Common myeloid progenitor, CD34-positive (primary cell): Measurements from ENCODE around the gene KCNT2.
A peak's percentile ranks its signal among the peaks of the same experiment; 100 is the strongest.

ENCODE experiments used
- CTCF ChIA-PET: fragments of 350-600 bp; sonication (Branson Sonifier 250); formaldehyde crosslinking; loops from one replicate; lab custom pipeline; 2021; ENCODE audit warnings: antibody characterized with exemption; lab: Charles Lee
- POLR2A ChIA-PET: fragments of 350-600 bp; sonication (Branson Sonifier 250); formaldehyde crosslinking; loops from one replicate; lab custom pipeline; 2021; ENCODE audit warnings: antibody characterized with exemption; lab: Charles Lee
- DNase-seq, 3 donors: peaks; one replicate each; pipeline versions ENCODE4 v3.0.0 to v3.0.0-alpha.2; 2013
- H3K27ac ChIP-seq, 2 experiments: 1 replicate in 1 of 2; 2 replicates in 1 of 2; pipeline ENCODE4 v1.7.0; 2013; ENCODE audit warnings: inconsistent platforms in 2 of 2, low read length in 2 of 2, mild to moderate bottlenecking in 2 of 2, low read depth in 1 of 2, moderate library complexity in 1 of 2; ENCODE audit not compliant: severe bottlenecking in 2 of 2, insufficient read depth in 1 of 2, poor library complexity in 1 of 2
- H3K27me3 ChIP-seq, 5 experiments: replicated peaks in 2 of 5; 1 replicate in 3 of 5; 2 replicates in 2 of 5; pipeline versions ENCODE4 v1.6.1 to v1.7.0; 2013; ENCODE audit warnings: low read length in 4 of 5, mild to moderate bottlenecking in 2 of 5, moderate library complexity in 2 of 5, inconsistent platforms in 1 of 5; ENCODE audit not compliant: insufficient read depth in 5 of 5, control insufficient read depth in 4 of 5
- H3K36me3 ChIP-seq, 4 experiments: 1 replicate in 2 of 4; 2 replicates in 2 of 4; pipeline versions ENCODE4 v1.6.1 to v1.7.0; 2013; ENCODE audit warnings: low read length in 3 of 4, control low read depth in 1 of 4, mild to moderate bottlenecking in 1 of 4; ENCODE audit not compliant: control insufficient read depth in 4 of 4, insufficient read depth in 4 of 4
- H3K4me1 ChIP-seq, 4 experiments: 1 replicate in 3 of 4; 2 replicates in 1 of 4; pipeline versions ENCODE4 v1.6.1 to v1.7.1; 2013; ENCODE audit warnings: low read length in 3 of 4, mild to moderate bottlenecking in 3 of 4, control low read depth in 1 of 4, inconsistent platforms in 1 of 4, moderate library complexity in 1 of 4; ENCODE audit not compliant: control insufficient read depth in 4 of 4, insufficient read depth in 4 of 4; ENCODE audit errors: control extremely low read depth in 1 of 4
- H3K4me3 ChIP-seq, 7 experiments: 1 replicate in 4 of 7; 2 replicates in 3 of 7; pipeline versions ENCODE4 v1.5.1 to v1.7.0; 2013; ENCODE audit warnings: mild to moderate bottlenecking in 7 of 7, low read length in 6 of 7, moderate library complexity in 6 of 7, inconsistent platforms in 2 of 7, low read depth in 2 of 7, control low read depth in 1 of 7; ENCODE audit not compliant: insufficient read depth in 4 of 7, control insufficient read depth in 1 of 7; ENCODE audit errors: extremely low read depth in 1 of 7
- H3K9me3 ChIP-seq, 5 experiments: 1 replicate in 4 of 5; 2 replicates in 1 of 5; pipeline versions ENCODE4 v1.6.1 to v1.7.1; 2013; ENCODE audit warnings: low read length in 4 of 5, mild to moderate bottlenecking in 2 of 5, inconsistent platforms in 1 of 5, low read depth in 1 of 5, moderate library complexity in 1 of 5; ENCODE audit not compliant: control insufficient read depth in 4 of 5, insufficient read depth in 2 of 5; ENCODE audit errors: control extremely low read depth in 1 of 5
- WGBS: methylation state at CpG from one replicate; pipeline ENCODE4 v1.1.5; 2013; ENCODE audit not compliant: insufficient coverage; 5-methylcytosine and 5-hydroxymethylcytosine counted together

Gene KCNT2

GRCh38 chr1:196380316-196380715 lies 227.9 kb downstream of the KCNT2 start:
- H3K4me3 ChIP-seq: no peak overlapping the region
- ChIA-PET CTCF (no interaction called here), POLR2A (no interaction called here)
- H3K9me3 ChIP-seq: no peaks in the 10 kb centered on the region
- H3K27ac ChIP-seq: no peak overlapping the region
- WGBS: no CpG with 5 or more reads among the region's 1 CpG
- no peaks in the 10 kb centered on the region for H3K36me3 ChIP-seq
- DNase-seq: peak; percentile 7 to 58 (median 51)
- no peaks in the 10 kb centered on the region for H3K27me3 ChIP-seq
- peaks cover 0 to 6% (median under 1%) of the 10 kb centered on the region in 4 experiments for H3K4me1 ChIP-seq

DNA sequence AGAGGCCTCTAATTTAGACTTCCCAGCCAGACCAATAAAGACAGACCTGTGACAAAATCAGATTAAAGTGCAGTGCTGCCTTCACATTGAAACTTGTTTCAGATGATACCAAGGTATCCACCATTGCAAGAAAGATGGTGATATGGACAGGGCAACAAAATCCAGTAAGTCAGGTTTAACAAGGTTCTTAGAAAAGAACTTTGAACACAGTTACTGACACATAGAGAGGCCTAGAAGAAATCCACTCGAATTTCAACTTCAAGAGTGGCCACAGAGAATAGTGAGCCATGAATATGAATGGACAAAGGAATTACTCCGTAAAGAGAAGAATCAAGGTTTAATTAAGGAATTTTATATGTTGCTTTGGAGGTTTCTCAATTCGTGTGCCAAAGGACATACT lies 230.4 kb downstream of the KCNT2 start:
- Histone ChIP-seq H3K36me3 (no peaks in the 10 kb centered on the region), H3K27ac (no peak overlapping the region), H3K4me3 (no peak overlapping the region), H3K9me3 (no peaks in the 10 kb centered on the region), H3K4me1 (peaks cover 0 to 6% (median under 1%) of the 10 kb centered on the region in 4 experiments), H3K27me3 (no peaks in the 10 kb centered on the region)
- 100% methylated on average over 1 of the region's 3 CpGs for WGBS
- no peak for DNase-seq
- CTCF ChIA-PET: no interaction called here
- POLR2A ChIA-PET: no interaction called here

DNA sequence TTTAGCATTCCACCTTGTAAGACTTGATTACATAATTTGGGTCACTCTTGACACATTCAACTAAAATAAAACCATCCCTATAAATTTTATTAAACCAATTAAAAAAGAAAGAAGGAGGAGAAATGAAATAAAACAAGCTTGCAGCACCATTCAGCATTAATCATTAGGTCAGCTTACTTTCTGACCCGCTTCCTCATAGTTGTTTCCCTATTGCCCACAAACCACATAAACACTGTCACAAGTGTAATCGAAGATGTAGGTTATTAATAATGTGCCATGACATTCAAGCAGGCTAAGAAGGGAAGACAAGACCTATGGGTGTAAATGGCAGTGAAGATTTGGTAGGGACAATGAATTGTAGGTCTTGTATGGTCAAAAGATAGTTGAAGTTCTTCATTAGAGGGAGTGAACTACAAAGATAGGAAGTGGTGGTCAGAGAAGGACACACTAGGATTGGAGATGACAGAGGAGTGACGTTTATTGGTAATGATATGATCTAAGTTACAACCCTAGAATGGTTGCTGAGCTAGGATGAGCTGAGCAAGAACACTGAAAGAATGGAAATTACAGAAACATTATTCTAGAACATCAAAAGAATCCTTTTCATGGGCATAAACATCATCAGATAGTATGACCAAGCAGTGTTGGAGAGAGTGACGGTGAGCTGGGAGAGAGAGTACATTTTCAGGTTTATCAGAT lies 231.5 kb downstream of the KCNT2 start:
- DNase-seq: peak in 2 of 3 donors; percentile 10 to 24
- POLR2A ChIA-PET: no interaction called here
- CTCF ChIA-PET: interaction anchor here (0.8 to 1.7 kb wide), 2 partner anchors 17 to 21 kb away, joined by 3 to 5 read pairs; no protein-coding TSS in a partner anchor
- H3K36me3 ChIP-seq: no peaks in the 10 kb centered on the region
- H3K27me3 ChIP-seq: no peaks in the 10 kb centered on the region
- H3K4me1 ChIP-seq: peaks cover 0 to 6% (median under 1%) of the 10 kb centered on the region in 4 experiments
- no peaks in the 10 kb centered on the region for H3K9me3 ChIP-seq
- H3K27ac ChIP-seq: no peak overlapping the region
- WGBS: 0% methylated on average over 1 of the region's 4 CpGs
- H3K4me3 ChIP-seq: no peak overlapping the region

DNA sequence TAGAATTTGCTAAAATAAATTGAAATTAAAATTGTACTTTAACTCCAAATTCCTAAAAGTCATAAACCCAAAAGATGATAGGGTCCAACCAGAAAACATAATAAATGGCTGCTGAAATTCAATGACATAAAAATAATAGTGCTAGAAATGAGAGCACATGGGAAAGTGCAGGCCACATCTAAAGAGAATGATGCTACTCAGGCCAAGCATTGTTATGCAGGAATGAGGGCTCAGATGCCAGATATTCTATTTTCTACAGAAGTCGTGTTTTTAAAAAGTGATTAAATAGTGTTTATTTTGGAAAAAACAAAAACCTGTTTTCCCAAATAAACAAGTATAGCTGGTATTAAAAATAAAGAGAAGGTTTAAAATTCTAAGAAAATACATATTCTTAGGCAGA lies 234.4 kb downstream of the KCNT2 start:
- H3K27me3 ChIP-seq: no peaks in the 10 kb centered on the region
- DNase-seq: no peak
- H3K9me3 ChIP-seq: no peaks in the 10 kb centered on the region
- WGBS: no CpG with 5 or more reads among the region's 1 CpG
- H3K36me3 ChIP-seq: no peaks in the 10 kb centered on the region
- ChIA-PET POLR2A (no interaction called here), CTCF (no interaction called here)
- H3K27ac ChIP-seq: no peak overlapping the region
- H3K4me1 ChIP-seq: peaks cover 0 to 6% (median under 1%) of the 10 kb centered on the region in 4 experiments
- H3K4me3 ChIP-seq: no peak overlapping the region

DNA sequence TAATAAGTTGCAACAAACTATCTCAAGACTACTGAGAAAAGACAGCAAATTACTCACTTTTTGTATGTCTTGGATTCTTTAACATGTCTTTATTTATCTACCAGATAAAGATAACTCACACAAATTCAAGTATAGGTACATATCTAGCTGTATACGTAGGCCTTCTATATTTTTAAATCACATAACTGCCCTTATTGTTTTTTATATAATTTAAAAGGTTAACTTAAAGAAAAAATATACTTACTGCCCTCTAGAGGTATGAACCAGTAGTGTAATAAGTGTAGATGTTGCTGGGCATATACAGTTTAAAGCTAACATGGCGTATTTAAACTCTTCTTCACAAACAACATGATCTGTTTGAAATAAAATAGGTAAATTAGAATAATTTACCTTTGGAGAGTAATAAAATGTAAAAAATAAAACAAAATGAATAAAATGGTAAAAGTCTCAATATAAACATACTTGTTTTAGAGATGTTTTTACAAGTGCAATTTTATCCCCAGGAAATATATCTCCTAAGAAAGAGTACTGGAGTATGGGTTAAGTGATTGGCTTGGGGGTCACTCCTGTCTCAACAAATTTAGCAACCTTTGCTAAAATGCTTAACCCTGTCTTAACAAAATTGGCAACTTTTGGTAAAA lies 235.2 kb downstream of the KCNT2 start:
- CTCF ChIA-PET: interaction anchor here (1.3 kb wide), 1 partner anchor 17 kb away, joined by 7 read pairs; no protein-coding TSS in a partner anchor
- Histone ChIP-seq H3K27ac (no peak overlapping the region), H3K9me3 (no peaks in the 10 kb centered on the region), H3K4me3 (no peak overlapping the region), H3K27me3 (no peaks in the 10 kb centered on the region), H3K36me3 (no peaks in the 10 kb centered on the region), H3K4me1 (peaks cover 0 to 6% (median under 1%) of the 10 kb centered on the region in 4 experiments)
- WGBS: no CpG with 5 or more reads among the region's 2 CpGs
- POLR2A ChIA-PET: no interaction called here
- peak; percentile 34 to 65 (median 58) for DNase-seq

GRCh38 chr1:196367838-196368237 lies 240.4 kb downstream of the KCNT2 start:
- Histone ChIP-seq H3K36me3 (no peaks in the 10 kb centered on the region), H3K4me1 (peaks cover 5 to 12% (median 8%) of the 10 kb centered on the region in 4 experiments), H3K27ac (no peak overlapping the region), H3K27me3 (no peaks in the 10 kb centered on the region), H3K4me3 (no peak overlapping the region), H3K9me3 (no peaks in the 10 kb centered on the region)
- ChIA-PET CTCF (no interaction called here), POLR2A (no interaction called here)
- WGBS: 82% methylated on average over 2 of the region's 3 CpGs
- no peak for DNase-seq
